Measurements from ENCODE around the gene EIF4EBP3.

Gene EIF4EBP3

DNA sequence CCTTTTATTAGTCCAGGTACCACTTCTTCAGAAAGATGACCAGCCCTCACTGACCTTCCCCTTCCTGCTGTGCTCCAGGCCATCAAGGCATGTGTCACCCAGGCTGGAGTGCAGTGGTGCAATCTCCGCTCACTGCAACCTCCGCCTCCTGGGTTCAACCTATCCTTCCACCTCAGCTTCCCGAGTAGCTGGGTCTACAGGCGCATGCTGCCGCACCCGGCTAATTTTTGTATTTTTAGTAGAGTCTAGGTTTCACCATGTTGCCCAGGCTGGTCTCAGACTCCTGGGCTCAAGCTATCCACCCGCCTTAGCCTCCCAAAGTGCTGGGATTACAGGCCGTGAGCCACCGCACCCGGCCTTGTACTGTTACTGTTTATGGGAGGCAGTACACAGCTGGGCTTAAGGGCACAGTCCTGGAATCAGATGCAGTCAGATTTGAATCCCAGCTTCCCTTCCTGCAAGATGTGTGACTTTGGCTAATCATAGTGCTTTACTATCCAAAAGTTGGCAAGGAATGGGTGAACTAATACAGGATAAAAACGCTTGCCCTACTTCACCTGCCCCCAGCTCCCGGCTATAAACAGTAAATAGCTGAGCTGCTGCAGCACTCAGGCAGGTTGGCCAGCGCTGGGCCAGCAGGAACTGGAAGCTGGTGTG is 483 bp upstream of the EIF4EBP3 start:
- peaks cover 57% of the 10 kb centered on the region for H3K36me3 ChIP-seq (ENCODE audit: control insufficient read depth, insufficient read depth, low read length)
- H3K9ac ChIP-seq (ENCODE audit: low read depth, low read length): peak overlapping the region; percentile 40; the same call in 1 of the 2 replicates
- no peaks in the 10 kb centered on the region for H3K27me3 ChIP-seq (ENCODE audit: control insufficient read depth, insufficient read depth, low read length)
- peaks cover 19% of the 10 kb centered on the region for H3K4me1 ChIP-seq (ENCODE audit: control insufficient read depth, insufficient read depth, low read length)
- H3K4me3 ChIP-seq (ENCODE audit: low read depth, low read length): peak overlapping the region; percentile 43; the same call in 1 of the 2 replicates
- H3K9me3 ChIP-seq (ENCODE audit: control insufficient read depth, insufficient read depth, low read length): no peaks in the 10 kb centered on the region
- peak overlapping the region; percentile 93 for H3K27ac ChIP-seq (ENCODE audit: low read depth, low read length)

DNA sequence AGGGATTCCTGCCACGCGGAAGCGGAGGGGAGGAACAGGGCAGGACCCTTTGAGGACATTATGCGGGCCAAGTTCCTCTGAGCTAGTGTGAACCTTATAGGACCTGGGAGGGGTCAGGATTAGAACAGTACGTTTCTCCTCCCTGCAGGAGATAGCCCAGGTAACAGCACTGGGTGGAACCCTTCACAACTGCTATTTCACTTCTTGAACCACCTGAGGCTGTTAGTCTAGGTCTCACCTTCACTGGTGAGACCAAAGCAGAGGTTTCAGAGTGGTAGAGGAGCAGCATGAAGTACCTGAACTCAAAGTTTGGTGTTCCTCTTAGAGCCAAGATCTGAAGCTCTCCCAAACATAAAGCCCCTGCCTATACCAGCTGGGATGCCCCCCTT is 832 bp downstream of the EIF4EBP3 start:
- peaks cover 19% of the 10 kb centered on the region for H3K4me1 ChIP-seq (ENCODE audit: control insufficient read depth, insufficient read depth, low read length)
- no peaks in the 10 kb centered on the region for H3K9me3 ChIP-seq (ENCODE audit: control insufficient read depth, insufficient read depth, low read length)
- H3K27ac ChIP-seq (ENCODE audit: low read depth, low read length): peak overlapping the region; percentile 93
- peak overlapping the region; percentile 66 for H3K4me3 ChIP-seq (ENCODE audit: low read depth, low read length)
- peaks cover 58% of the 10 kb centered on the region for H3K36me3 ChIP-seq (ENCODE audit: control insufficient read depth, insufficient read depth, low read length)
- no peaks in the 10 kb centered on the region for H3K27me3 ChIP-seq (ENCODE audit: control insufficient read depth, insufficient read depth, low read length)
- H3K9ac ChIP-seq (ENCODE audit: low read depth, low read length): peak overlapping the region; percentile 78

DNA sequence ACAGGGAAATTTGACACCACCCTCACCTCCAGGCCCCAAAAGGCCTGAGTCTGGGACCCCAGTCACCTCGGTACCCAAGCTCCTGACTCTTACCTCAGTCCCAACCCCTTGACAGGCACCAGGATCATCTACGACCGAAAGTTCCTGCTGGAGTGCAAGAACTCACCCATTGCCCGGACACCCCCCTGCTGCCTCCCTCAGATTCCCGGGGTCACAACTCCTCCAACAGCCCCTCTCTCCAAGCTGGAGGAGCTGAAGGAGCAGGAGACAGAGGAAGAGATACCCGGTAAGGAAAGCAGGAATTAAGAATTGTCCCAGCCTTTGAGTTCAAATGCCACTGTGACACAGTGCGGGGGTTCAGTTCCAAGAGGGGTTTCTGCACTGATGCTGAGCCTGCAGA is 1.3 kb downstream of the EIF4EBP3 start:
- Histone ChIP-seq H3K27ac (ENCODE audit: low read depth, low read length) (peak overlapping the region; percentile 93), H3K4me1 (ENCODE audit: control insufficient read depth, insufficient read depth, low read length) (peaks cover 19% of the 10 kb centered on the region), H3K9ac (ENCODE audit: low read depth, low read length) (no peak overlapping the region), H3K36me3 (ENCODE audit: control insufficient read depth, insufficient read depth, low read length) (peaks cover 60% of the 10 kb centered on the region), H3K27me3 (ENCODE audit: control insufficient read depth, insufficient read depth, low read length) (no peaks in the 10 kb centered on the region), H3K4me3 (ENCODE audit: low read depth, low read length) (peak overlapping the region; percentile 66; the same call in 1 of the 2 replicates), H3K9me3 (ENCODE audit: control insufficient read depth, insufficient read depth, low read length) (no peaks in the 10 kb centered on the region)

DNA sequence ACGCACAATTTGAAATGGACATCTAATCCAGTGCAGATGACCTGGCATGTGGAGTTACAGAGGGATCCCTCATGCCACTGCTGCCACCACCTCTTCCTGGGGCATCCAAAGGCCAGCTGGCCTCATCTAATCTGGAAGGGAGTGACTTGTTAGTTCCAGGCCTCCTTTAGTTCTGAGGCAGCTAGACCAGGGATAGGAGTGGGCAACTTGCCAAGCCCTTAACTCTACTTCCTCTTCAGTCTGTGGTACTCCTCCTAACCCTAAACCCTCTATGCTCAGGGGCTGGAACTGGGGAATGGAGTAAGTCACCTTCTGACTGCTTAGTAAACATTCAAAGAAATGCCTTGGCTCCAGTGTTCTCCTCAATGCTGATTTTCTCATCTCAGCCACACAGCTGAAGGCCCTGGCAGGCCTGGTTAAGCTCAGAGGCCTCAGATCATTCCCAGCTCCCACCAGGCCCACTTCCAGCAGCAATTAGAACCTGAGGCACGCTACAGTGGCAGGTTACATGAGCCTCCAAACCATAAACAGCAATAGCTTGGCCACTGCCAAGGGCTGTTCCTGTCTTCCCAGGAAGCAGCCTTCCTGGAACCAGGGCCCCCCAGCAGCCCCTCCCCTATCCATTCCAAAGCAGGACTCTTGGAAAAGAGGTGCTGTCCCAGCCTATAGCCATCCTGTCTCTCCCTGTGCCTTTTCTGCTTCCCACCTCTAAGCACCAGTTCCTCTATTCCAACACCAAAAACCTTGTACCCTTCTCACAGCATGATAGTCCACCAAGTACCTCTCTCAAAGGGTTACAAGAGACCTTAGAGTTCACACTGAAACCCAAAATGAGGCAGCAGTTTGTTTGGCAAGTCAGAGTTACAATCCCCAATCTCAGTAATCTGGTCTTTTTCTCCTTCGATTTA is 2.0 kb downstream of the EIF4EBP3 start:
- no peaks in the 10 kb centered on the region for H3K9me3 ChIP-seq (ENCODE audit: control insufficient read depth, insufficient read depth, low read length)
- peaks cover 19% of the 10 kb centered on the region for H3K4me1 ChIP-seq (ENCODE audit: control insufficient read depth, insufficient read depth, low read length)
- no peak overlapping the region for H3K27ac ChIP-seq (ENCODE audit: low read depth, low read length)
- H3K27me3 ChIP-seq (ENCODE audit: control insufficient read depth, insufficient read depth, low read length): no peaks in the 10 kb centered on the region
- no peak overlapping the region for H3K9ac ChIP-seq (ENCODE audit: low read depth, low read length)
- peaks cover 58% of the 10 kb centered on the region for H3K36me3 ChIP-seq (ENCODE audit: control insufficient read depth, insufficient read depth, low read length)
- no peak overlapping the region for H3K4me3 ChIP-seq (ENCODE audit: low read depth, low read length)

DNA sequence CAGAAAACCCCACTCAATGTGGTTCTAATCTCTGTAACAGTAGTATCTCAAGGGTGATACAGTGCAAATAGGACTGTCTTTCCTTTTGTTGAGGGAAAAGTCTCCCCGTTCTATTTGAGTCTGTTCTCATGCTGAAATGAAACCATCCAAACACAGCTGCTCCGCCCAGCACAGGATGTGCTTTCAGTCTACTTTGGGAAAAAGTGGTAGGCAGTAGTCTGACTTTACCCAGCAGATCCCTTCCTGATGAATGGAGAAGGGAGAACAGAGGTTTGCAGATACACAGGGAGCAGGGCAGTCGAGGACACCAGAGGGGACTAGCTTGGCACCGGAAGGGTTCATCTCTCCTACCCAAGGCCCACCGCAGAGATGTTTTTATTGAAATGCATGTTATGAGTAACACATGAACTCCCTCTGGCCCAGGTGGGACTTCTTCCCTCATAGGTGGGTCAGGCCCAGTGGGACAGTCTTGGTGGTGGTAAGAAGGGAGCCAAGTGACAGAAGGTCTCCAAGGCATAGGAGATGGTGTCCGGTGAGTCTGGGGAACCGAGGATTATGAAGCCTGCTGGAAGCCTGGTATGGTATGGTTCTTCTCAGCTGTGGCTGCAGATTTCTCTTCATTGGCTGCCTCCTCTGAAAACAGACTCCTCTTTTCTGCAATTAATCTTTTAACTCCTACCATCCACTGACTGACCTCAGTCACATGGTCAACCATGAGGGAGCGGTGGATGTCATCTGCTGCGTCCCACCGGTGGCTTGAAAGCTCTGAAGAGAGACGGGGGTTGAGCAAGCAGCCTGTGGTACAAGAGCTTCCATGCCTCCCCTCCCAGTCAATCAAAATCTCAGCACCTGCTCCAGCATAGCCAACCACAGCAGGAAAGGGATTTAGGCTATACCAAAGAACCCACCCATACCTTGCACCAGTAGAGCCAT is 3.0 kb downstream of the EIF4EBP3 start:
- H3K27ac ChIP-seq (ENCODE audit: low read depth, low read length): no peak overlapping the region

DNA sequence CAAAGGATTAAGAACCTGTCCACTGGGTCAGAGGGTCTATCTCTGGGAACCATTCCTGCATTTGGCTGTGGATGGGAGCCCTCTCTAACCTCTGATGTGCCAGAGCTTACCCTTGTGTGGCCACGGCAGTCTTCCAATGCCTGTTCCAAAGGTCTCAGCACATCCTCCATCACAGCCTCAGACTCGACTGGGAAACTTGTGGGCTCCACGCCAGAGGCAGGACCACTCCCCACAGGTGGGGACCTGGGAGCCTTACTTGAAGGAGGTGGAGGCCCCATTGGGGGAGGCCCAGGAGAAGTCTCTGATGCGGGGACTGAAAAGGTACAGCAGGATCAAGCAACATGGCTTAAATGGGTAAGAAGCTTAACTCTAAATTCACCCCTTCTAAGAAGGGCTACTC is 4.4 kb downstream of the EIF4EBP3 start:
- H3K4me1 ChIP-seq (ENCODE audit: control insufficient read depth, insufficient read depth, low read length): peaks cover 21% of the 10 kb centered on the region
- H3K9ac ChIP-seq (ENCODE audit: low read depth, low read length): no peak overlapping the region
- no peaks in the 10 kb centered on the region for H3K9me3 ChIP-seq (ENCODE audit: control insufficient read depth, insufficient read depth, low read length)
- no peaks in the 10 kb centered on the region for H3K27me3 ChIP-seq (ENCODE audit: control insufficient read depth, insufficient read depth, low read length)
- no peak overlapping the region for H3K4me3 ChIP-seq (ENCODE audit: low read depth, low read length)
- H3K27ac ChIP-seq (ENCODE audit: low read depth, low read length): no peak overlapping the region
- H3K36me3 ChIP-seq (ENCODE audit: control insufficient read depth, insufficient read depth, low read length): peaks cover 57% of the 10 kb centered on the region

More for the DNA sequence above, 3.0 kb downstream of the EIF4EBP3 start:
- Histone ChIP-seq H3K4me3 (ENCODE audit: low read depth, low read length) (no peak overlapping the region), H3K27me3 (ENCODE audit: control insufficient read depth, insufficient read depth, low read length) (no peaks in the 10 kb centered on the region), H3K4me1 (ENCODE audit: control insufficient read depth, insufficient read depth, low read length) (peaks cover 19% of the 10 kb centered on the region), H3K9me3 (ENCODE audit: control insufficient read depth, insufficient read depth, low read length) (no peaks in the 10 kb centered on the region), H3K36me3 (ENCODE audit: control insufficient read depth, insufficient read depth, low read length) (peaks cover 54% of the 10 kb centered on the region), H3K9ac (ENCODE audit: low read depth, low read length) (no peak overlapping the region)

DNA sequence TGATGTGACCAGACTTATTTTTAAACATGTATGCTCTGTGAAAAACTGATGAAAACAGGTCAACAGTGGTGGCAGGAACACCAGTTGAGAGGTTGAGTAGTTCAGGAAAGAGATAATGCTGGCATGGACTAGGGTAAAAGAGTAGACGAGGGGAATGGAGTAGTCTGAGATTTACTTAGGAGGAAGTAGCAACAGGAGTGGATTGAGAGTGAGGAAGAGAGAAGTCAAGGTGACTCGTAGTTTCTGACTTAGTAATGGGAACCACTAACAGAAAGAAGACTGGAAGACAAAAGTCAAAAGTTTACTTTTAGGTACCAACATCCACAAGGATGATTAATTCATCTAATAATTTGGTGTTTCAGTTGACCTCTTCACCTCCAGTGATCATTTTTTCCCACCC is 6.2 kb downstream of the EIF4EBP3 start:
- Histone ChIP-seq H3K4me3 (ENCODE audit: low read depth, low read length) (no peak overlapping the region), H3K9ac (ENCODE audit: low read depth, low read length) (no peak overlapping the region), H3K9me3 (ENCODE audit: control insufficient read depth, insufficient read depth, low read length) (no peaks in the 10 kb centered on the region), H3K4me1 (ENCODE audit: control insufficient read depth, insufficient read depth, low read length) (peaks cover 17% of the 10 kb centered on the region), H3K27ac (ENCODE audit: low read depth, low read length) (no peak overlapping the region), H3K27me3 (ENCODE audit: control insufficient read depth, insufficient read depth, low read length) (no peaks in the 10 kb centered on the region), H3K36me3 (ENCODE audit: control insufficient read depth, insufficient read depth, low read length) (peaks cover 55% of the 10 kb centered on the region)

DNA sequence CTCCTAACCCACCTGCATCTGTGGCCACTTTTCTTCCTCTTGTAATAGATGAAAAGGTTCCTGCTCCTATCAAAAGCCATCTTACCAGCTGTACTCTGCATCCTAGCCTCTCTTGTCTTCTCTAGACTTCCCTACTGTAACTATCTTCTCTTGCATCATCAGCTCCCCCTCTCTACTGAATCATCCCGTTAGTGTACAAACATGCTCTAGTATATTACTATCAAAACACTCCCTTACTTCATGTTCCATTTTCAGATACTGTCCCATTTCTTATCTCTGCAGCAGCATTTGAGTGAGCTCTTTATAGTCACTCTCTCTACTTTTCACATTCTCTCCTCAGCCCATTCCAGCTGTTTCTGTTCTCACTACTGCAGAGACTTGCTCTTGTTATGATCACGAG is 7.0 kb downstream of the EIF4EBP3 start:
- Histone ChIP-seq H3K27ac (ENCODE audit: low read depth, low read length) (no peak overlapping the region), H3K36me3 (ENCODE audit: control insufficient read depth, insufficient read depth, low read length) (peaks cover 47% of the 10 kb centered on the region), H3K4me1 (ENCODE audit: control insufficient read depth, insufficient read depth, low read length) (peaks cover 13% of the 10 kb centered on the region), H3K9me3 (ENCODE audit: control insufficient read depth, insufficient read depth, low read length) (no peaks in the 10 kb centered on the region), H3K9ac (ENCODE audit: low read depth, low read length) (no peak overlapping the region), H3K27me3 (ENCODE audit: control insufficient read depth, insufficient read depth, low read length) (no peaks in the 10 kb centered on the region), H3K4me3 (ENCODE audit: low read depth, low read length) (no peak overlapping the region)

DNA sequence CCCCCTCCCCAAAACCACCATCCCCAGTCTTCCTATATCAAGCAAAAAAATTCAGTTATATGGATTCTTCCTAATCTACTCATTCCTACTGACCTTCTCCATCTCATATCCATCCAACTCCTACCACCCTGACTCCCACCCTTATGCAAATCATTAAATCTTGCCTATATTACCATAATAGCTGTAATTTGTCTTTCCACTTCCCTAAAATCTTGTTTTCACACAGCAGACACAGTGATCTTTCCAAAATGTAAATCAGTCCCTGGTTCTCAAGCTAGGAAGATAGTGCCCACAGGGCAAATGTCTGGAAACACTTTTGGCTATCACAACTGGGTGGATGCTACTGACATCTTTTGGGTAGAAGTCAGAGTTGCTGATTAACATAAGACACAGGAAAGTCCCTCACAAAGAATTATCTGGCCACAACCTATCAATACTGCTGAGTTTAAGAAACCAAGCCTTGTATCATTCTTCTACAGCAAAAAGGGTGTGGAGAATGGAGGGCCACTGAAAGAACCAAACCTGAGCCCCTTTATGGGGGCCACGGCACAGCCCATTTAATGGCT is 8.4 kb downstream of the EIF4EBP3 start:
- no peak overlapping the region for H3K9ac ChIP-seq (ENCODE audit: low read depth, low read length)
- peak overlapping the region; percentile 97 for H3K4me3 ChIP-seq (ENCODE audit: low read depth, low read length)

DNA sequence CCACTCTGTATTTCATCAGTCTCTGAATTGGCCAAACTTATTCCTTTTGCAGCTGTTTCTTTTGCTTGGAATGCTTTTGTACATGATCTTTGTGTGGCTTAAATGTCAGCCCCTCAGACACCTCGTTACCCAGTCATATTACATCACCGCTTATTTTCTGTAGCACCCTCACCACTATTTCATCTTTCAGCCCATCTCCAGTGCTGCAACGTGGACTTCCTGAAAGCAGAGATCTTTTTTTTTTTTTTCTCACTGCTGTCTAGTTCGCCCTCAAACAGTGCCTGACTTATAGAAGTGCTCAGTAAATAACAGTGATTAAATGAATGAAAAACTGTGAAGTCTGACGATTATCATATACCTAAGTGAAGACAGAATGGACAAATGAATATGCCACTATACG is 9.0 kb downstream of the EIF4EBP3 start:
- Histone ChIP-seq H3K4me3 (ENCODE audit: low read depth, low read length) (peak overlapping the region; percentile 97), H3K4me1 (ENCODE audit: control insufficient read depth, insufficient read depth, low read length) (peaks cover 13% of the 10 kb centered on the region), H3K27ac (ENCODE audit: low read depth, low read length) (no peak overlapping the region)

More for the DNA sequence above, 8.4 kb downstream of the EIF4EBP3 start:
- H3K27ac ChIP-seq (ENCODE audit: low read depth, low read length): no peak overlapping the region
- H3K36me3 ChIP-seq (ENCODE audit: control insufficient read depth, insufficient read depth, low read length): peaks cover 37% of the 10 kb centered on the region
- H3K9me3 ChIP-seq (ENCODE audit: control insufficient read depth, insufficient read depth, low read length): no peaks in the 10 kb centered on the region
- no peaks in the 10 kb centered on the region for H3K27me3 ChIP-seq (ENCODE audit: control insufficient read depth, insufficient read depth, low read length)
- peaks cover 13% of the 10 kb centered on the region for H3K4me1 ChIP-seq (ENCODE audit: control insufficient read depth, insufficient read depth, low read length)

More for the DNA sequence above, 9.0 kb downstream of the EIF4EBP3 start:
- Histone ChIP-seq H3K27me3 (ENCODE audit: control insufficient read depth, insufficient read depth, low read length) (no peaks in the 10 kb centered on the region), H3K36me3 (ENCODE audit: control insufficient read depth, insufficient read depth, low read length) (peaks cover 31% of the 10 kb centered on the region), H3K9ac (ENCODE audit: low read depth, low read length) (peak overlapping the region; percentile 95), H3K9me3 (ENCODE audit: control insufficient read depth, insufficient read depth, low read length) (no peaks in the 10 kb centered on the region)
